ENCODE data around the gene HOMER2. TPM values are rescaled to one million over a fixed set of nuclear protein-coding genes. Genes with fewer than 3 reads are reported as not detected.
A peak's percentile ranks its signal among the peaks of the same experiment; 100 is the strongest.

The HOMER2 gene
- polyA plus RNA-seq, 3 donors: 0.92 to 2.4 (median 1.6) TPM

- peaks cover 23% of the 10 kb centered on the region for H3K4me1 Mint-ChIP-seq
- Histone ChIP-seq H3K36me3 (replicated peaks in 1 of 2; ENCODE audit: control insufficient read depth in 1 of 2, insufficient read depth in 2 of 2, low read length in 2 of 2) (no peaks in the 10 kb centered on the region), H3K27me3 (ENCODE audit: control insufficient read depth in 2 of 2, insufficient read depth in 2 of 2, low read length in 2 of 2) (no peaks in the 10 kb centered on the region), H4K20me1 (ENCODE audit: insufficient read depth, low read length) (no peaks in the 10 kb centered on the region), H3K4me2 (replicated peaks; ENCODE audit: extremely low read depth, low read length, poor library complexity, severe bottlenecking) (no peak overlapping the region), H3K9me3 (replicated peaks in 1 of 2; ENCODE audit: control insufficient read depth in 1 of 2, insufficient read depth in 1 of 2, low read length in 2 of 2) (peaks cover 0 to 4% of the 10 kb centered on the region in 2 donors), H3K9ac (ENCODE audit: insufficient read depth, low read length, poor library complexity, severe bottlenecking) (no peak overlapping the region), H3K79me2 (ENCODE audit: insufficient read depth, low read length) (no peaks in the 10 kb centered on the region), H3K27ac (ENCODE audit: low read depth in 1 of 2, low read length in 2 of 2) (no peak overlapping the region), H3K4me1 (ENCODE audit: control insufficient read depth in 1 of 2, insufficient read depth in 2 of 2, low read length in 2 of 2) (peaks cover 25 to 26% of the 10 kb centered on the region in 2 donors), H3K4me3 (replicated peaks in 1 of 3; ENCODE audit: low read depth in 2 of 3, low read length in 3 of 3) (no peak overlapping the region), H2AFZ (ENCODE audit: insufficient read depth, low read depth, low read length, poor library complexity, severe bottlenecking) (no peak overlapping the region)
- intact Hi-C loops (cut with micrococcal nuclease): loop anchor here (5.0 kb wide), 2 partner anchors 35 to 155 kb away; no protein-coding TSS in a partner anchor
- no peak overlapping the region for H3K4me3 Mint-ChIP-seq
- peaks cover 0 to 2% (median 0%) of the 10 kb centered on the region in 3 donors for H3K27me3 Mint-ChIP-seq (ENCODE audit: low read depth in 3 of 3)
- 89% methylated on average over 8 of the region's 8 CpGs for WGBS (ENCODE audit: insufficient coverage)
- no peak for TF ChIP-seq CTCF (IDR thresholded peaks at IDR 0.05)
- no peak for DNase-seq
- peaks cover 0 to 2% of the 10 kb centered on the region in 2 donors for H3K36me3 Mint-ChIP-seq
- peaks cover 0 to 4% (median 0%) of the 10 kb centered on the region in 7 donors for H3K9me3 Mint-ChIP-seq
- H3K27ac Mint-ChIP-seq: no peak overlapping the region
These were observed 104.8 kb downstream of the HOMER2 start for GRCh38 chr15:82847703-82848102.

DNA sequence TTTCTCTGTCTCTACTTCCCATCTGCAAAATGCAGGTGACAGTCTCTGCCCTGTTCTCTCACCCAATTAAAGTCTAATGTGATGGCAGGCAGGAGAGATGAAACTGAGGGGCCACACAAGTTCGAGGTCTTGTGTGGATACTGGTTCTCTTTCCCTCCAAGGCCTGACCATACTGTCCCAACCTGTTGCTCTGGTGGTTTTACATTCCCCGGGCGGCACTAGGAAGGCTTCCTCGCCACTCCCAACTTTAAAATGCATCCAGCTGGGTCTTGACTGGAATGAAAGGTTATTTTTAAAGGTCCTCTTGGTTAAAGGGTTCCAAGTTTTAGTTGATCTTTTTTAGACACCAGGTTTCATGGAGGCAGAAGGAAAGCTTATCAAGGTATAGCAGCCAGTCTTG, 105.9 kb downstream of the HOMER2 start:
- Mint-ChIP-seq H3K4me1 (peaks cover 19% of the 10 kb centered on the region), H3K27me3 (ENCODE audit: low read depth in 3 of 3) (peaks cover 0 to 2% (median 0%) of the 10 kb centered on the region in 3 donors), H3K36me3 (peaks cover 0 to 3% of the 10 kb centered on the region in 2 donors), H3K27ac (peak overlapping the region in 1 of 7 donors; percentile 79), H3K9me3 (peaks cover 0 to 4% (median 0%) of the 10 kb centered on the region in 7 donors), H3K4me3 (no peak overlapping the region)
- Histone ChIP-seq H3K27me3 (ENCODE audit: control insufficient read depth in 2 of 2, insufficient read depth in 2 of 2, low read length in 2 of 2) (no peaks in the 10 kb centered on the region), H3K4me2 (replicated peaks; ENCODE audit: extremely low read depth, low read length, poor library complexity, severe bottlenecking) (no peak overlapping the region), H3K4me3 (replicated peaks in 1 of 3; ENCODE audit: low read depth in 2 of 3, low read length in 3 of 3) (no peak overlapping the region), H4K20me1 (ENCODE audit: insufficient read depth, low read length) (no peaks in the 10 kb centered on the region), H3K9ac (ENCODE audit: insufficient read depth, low read length, poor library complexity, severe bottlenecking) (no peak overlapping the region), H3K9me3 (replicated peaks in 1 of 2; ENCODE audit: control insufficient read depth in 1 of 2, insufficient read depth in 1 of 2, low read length in 2 of 2) (peaks cover 0 to 4% of the 10 kb centered on the region in 2 donors), H3K36me3 (replicated peaks in 1 of 2; ENCODE audit: control insufficient read depth in 1 of 2, insufficient read depth in 2 of 2, low read length in 2 of 2) (no peaks in the 10 kb centered on the region), H2AFZ (ENCODE audit: insufficient read depth, low read depth, low read length, poor library complexity, severe bottlenecking) (no peak overlapping the region), H3K27ac (ENCODE audit: low read depth in 1 of 2, low read length in 2 of 2) (no peak overlapping the region), H3K4me1 (ENCODE audit: control insufficient read depth in 1 of 2, insufficient read depth in 2 of 2, low read length in 2 of 2) (peaks cover 22 to 25% of the 10 kb centered on the region in 2 donors), H3K79me2 (ENCODE audit: insufficient read depth, low read length) (no peaks in the 10 kb centered on the region)
- 86% methylated on average over 1 of the region's 4 CpGs for WGBS (ENCODE audit: insufficient coverage)
- intact Hi-C loops (cut with micrococcal nuclease): loop anchor here (5.0 kb wide), 2 partner anchors 34 to 156 kb away; no protein-coding TSS in a partner anchor
- DNase-seq: no peak
- TF ChIP-seq CTCF (IDR thresholded peaks at IDR 0.05): no peak

All from CD14-positive monocyte (primary cell).